ENCODE measurements around the gene RASGRP1. TPM values are rescaled to one million over a fixed set of nuclear protein-coding genes. Genes with fewer than 3 reads are reported as not detected.

Gene RASGRP1
- total and polyA plus RNA-seq, 3 donors from 2014 or later, result 4.4 to 9.2 (median 7.4) TPM

GRCh38 chr15:38475361-38475760 is 89.3 kb downstream of the RASGRP1 start:
- Histone ChIP-seq H3K36me3 (ENCODE audit: low read depth, missing control alignments) (no peaks in the 10 kb centered on the region), H3K4me3 (no peak overlapping the region), H3K27me3 (no peaks in the 10 kb centered on the region), H3K9me3 (no peaks in the 10 kb centered on the region), H3K27ac (no peak overlapping the region), H3K4me1 (no peaks in the 10 kb centered on the region)
- no peak for DNase-seq
- WGBS, 2 donors, result 82 to 98% methylated on average over 2 of the region's 2 CpGs
- no peak for TF ChIP-seq POLR2A (IDR thresholded peaks at IDR 0.05)
- no peak for TF ChIP-seq CTCF (IDR thresholded peaks at IDR 0.05)
- intact Hi-C loops (cut with DNase I; ENCODE audit: low total_unique reads), result no loop called here

DNA sequence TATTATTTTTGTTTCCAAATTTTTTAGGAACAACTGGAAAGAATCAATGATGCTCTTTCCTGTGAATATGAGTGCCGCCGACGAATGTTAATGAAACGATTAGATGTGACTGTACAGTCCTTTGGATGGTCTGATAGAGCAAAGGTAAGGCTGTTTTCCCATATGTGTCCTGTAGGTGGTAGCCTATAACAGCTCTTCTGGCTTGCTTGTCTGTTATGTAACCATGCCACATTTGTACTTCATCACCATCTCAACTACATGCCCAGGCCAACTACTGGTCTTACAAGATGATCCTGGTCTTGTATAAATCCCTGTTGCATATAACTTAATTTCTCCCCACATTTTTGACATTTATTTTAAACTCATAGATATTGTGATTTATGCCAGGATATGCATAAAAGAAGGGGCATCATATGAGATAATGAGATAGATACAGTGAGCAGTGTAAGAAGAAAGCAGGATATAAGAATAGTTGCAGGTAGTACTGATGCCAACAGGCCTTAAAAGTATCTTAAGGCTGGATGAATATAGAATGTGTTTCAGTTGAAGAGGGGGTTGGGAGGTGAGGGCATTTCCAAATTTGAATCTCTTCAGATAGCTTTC is 90.4 kb downstream of the RASGRP1 start:
- H3K9me3 ChIP-seq, result no peaks in the 10 kb centered on the region
- intact Hi-C loops (cut with DNase I; ENCODE audit: low total_unique reads), result no loop called here
- WGBS, 2 donors, result 75 to 76% methylated on average over 4 of the region's 4 CpGs
- no peak for TF ChIP-seq POLR2A (IDR thresholded peaks at IDR 0.05)
- peak; percentile 38 to 68 (median 51) for TF ChIP-seq CTCF (IDR thresholded peaks at IDR 0.05)
- H3K4me3 ChIP-seq, result no peak overlapping the region
- peak; percentile 43 for DNase-seq
- H3K4me1 ChIP-seq, result no peaks in the 10 kb centered on the region
- no peaks in the 10 kb centered on the region for H3K36me3 ChIP-seq (ENCODE audit: low read depth, missing control alignments)
- H3K27me3 ChIP-seq, result no peaks in the 10 kb centered on the region
- no peak overlapping the region for H3K27ac ChIP-seq

- Histone ChIP-seq H3K27me3 (no peaks in the 10 kb centered on the region), H3K27ac (no peak overlapping the region), H3K36me3 (ENCODE audit: low read depth, missing control alignments) (no peaks in the 10 kb centered on the region), H3K4me1 (no peaks in the 10 kb centered on the region), H3K4me3 (no peak overlapping the region), H3K9me3 (no peaks in the 10 kb centered on the region)
- intact Hi-C loops (cut with DNase I; ENCODE audit: low total_unique reads), result no loop called here
- TF ChIP-seq CTCF (IDR thresholded peaks at IDR 0.05) (no peak), POLR2A (IDR thresholded peaks at IDR 0.05) (no peak)
- no peak for DNase-seq
- 89 to 90% methylated on average over 2 of the region's 2 CpGs for WGBS, 2 donors
These were observed 92.6 kb downstream of the RASGRP1 start for GRCh38 chr15:38471974-38472373.

GRCh38 chr15:38470816-38471215 is 93.8 kb downstream of the RASGRP1 start:
- Histone ChIP-seq H3K27me3 (no peaks in the 10 kb centered on the region), H3K4me3 (no peak overlapping the region), H3K27ac (no peak overlapping the region), H3K36me3 (ENCODE audit: low read depth, missing control alignments) (no peaks in the 10 kb centered on the region), H3K4me1 (no peaks in the 10 kb centered on the region), H3K9me3 (no peaks in the 10 kb centered on the region)
- intact Hi-C loops (cut with DNase I; ENCODE audit: low total_unique reads), result no loop called here
- no peak for DNase-seq
- WGBS, 2 donors, result 74 to 83% methylated on average over 1 of the region's 1 CpG
- TF ChIP-seq CTCF (IDR thresholded peaks at IDR 0.05) (no peak), POLR2A (IDR thresholded peaks at IDR 0.05) (no peak)

GRCh38 chr15:38464675-38465074 is 99.9 kb downstream of the RASGRP1 start:
- no peak overlapping the region for H3K4me3 ChIP-seq
- H3K4me1 ChIP-seq, result no peaks in the 10 kb centered on the region
- DNase-seq, result no peak
- no peak for TF ChIP-seq CTCF (IDR thresholded peaks at IDR 0.05)
- 77 to 89% methylated on average over 4 of the region's 4 CpGs for WGBS, 2 donors
- no peaks in the 10 kb centered on the region for H3K27me3 ChIP-seq
- H3K9me3 ChIP-seq, result no peaks in the 10 kb centered on the region
- no peaks in the 10 kb centered on the region for H3K36me3 ChIP-seq (ENCODE audit: low read depth, missing control alignments)
- intact Hi-C loops (cut with DNase I; ENCODE audit: low total_unique reads), result no loop called here
- no peak overlapping the region for H3K27ac ChIP-seq

Measured in testis (tissue), 3 donors.